ENCODE data around the gene TADA2B. TPM values are rescaled to one million over a fixed set of nuclear protein-coding genes. Genes with fewer than 3 reads are reported as not detected.

Gene TADA2B
- total RNA-seq, 1 experiment from 2014 or later = 5.7 TPM

- Histone ChIP-seq H3K4me3 (no peak overlapping the region), H3K36me3 (peaks cover 48% of the 10 kb centered on the region), H3K9me3 (no peaks in the 10 kb centered on the region)
These were observed 19.6 kb downstream of the TADA2B start for GRCh38 chr4:7062816-7063215.

DNA sequence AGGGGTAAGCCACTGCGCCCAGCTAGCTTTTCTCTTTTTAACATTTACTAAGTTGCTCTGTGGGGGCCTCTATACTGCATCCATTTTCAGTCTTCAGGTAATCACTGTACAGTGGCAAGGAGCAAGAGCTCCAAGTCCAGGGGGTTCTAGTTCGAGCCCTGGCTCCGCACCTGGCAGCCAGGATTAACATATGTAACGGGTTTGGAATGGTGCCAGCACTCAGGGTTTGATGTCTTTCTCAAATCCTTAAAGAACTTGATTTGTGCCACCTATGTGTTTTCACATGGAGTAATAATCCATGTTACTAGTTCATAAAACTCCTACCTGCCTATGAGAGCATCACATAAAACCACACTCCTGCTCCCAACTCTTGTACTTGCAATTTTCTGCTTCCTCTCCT lies 20.2 kb downstream of the TADA2B start:
- Histone ChIP-seq H3K4me3 (no peak overlapping the region), H3K9me3 (no peaks in the 10 kb centered on the region), H3K27me3 (no peaks in the 10 kb centered on the region), H3K36me3 (peaks cover 48% of the 10 kb centered on the region)
- DNase-seq = no peak

More at GRCh38 chr4:7062816-7063215, 19.6 kb downstream of the TADA2B start:
- H3K27me3 ChIP-seq = no peaks in the 10 kb centered on the region
- DNase-seq = no peak

DNA sequence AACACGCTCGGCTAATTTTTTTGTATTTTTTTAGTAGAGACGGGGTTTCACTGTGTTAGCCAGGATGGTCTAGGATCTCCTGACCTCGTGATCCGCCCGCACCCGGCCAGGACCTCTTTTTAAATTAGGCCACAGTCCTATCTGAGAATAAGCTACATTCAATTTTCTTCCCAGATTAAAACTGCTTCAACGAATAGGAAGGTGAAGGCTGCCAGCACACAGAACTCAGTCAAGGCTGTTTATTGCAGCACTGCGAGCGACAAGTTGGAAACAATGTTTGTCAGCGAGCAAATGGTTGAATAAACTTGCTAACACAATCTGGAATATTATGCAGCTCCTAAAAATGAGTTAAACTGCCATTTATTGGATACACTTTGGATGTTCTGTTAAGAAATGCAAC lies 22.8 kb downstream of the TADA2B start:
- no peak overlapping the region; the same call in 1 of the 2 replicates for H3K4me3 ChIP-seq
- peaks cover 32% of the 10 kb centered on the region for H3K36me3 ChIP-seq
- H3K9me3 ChIP-seq = no peaks in the 10 kb centered on the region
- DNase-seq = no peak
- no peaks in the 10 kb centered on the region for H3K27me3 ChIP-seq

DNA sequence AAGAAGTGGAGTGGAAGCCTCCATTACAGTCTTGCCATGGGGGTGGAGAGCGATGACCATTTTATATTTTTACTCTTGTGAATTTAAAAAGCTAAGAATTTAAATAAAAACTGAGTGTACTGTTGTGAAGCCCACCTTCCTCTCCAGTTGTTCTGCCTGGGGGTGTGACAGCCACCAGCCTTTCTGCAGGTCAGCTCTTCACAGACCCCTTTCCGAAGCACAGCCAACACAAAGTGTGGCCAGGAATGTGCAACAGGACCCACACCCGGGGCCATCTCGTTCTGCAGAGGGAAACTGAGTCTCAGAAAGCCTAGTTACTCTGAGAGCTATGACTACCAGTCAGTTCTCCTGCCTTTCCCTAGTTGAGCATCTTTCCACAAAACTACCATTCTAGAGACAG lies 23.3 kb downstream of the TADA2B start:
- Histone ChIP-seq H3K4me3 (peak overlapping the region; percentile 76), H3K36me3 (peaks cover 30% of the 10 kb centered on the region), H3K27me3 (no peaks in the 10 kb centered on the region), H3K9me3 (no peaks in the 10 kb centered on the region)
- no peak for DNase-seq

- Histone ChIP-seq H3K9me3 (no peaks in the 10 kb centered on the region), H3K4me3 (peak overlapping the region; percentile 76), H3K27me3 (no peaks in the 10 kb centered on the region), H3K36me3 (peaks cover 28% of the 10 kb centered on the region)
- DNase-seq = no peak
These were observed 23.9 kb downstream of the TADA2B start for GRCh38 chr4:7067126-7067451.

- Histone ChIP-seq H3K9me3 (no peaks in the 10 kb centered on the region), H3K4me3 (peak within 1 kb of the TSS; percentile 76), H3K36me3 (peaks cover 26% of the 10 kb centered on the region), H3K27me3 (no peaks in the 10 kb centered on the region)
- peak; percentile 96 for DNase-seq
These were observed 24.5 kb downstream of the TADA2B start, which contains the start of gene GRPEL1 for GRCh38 chr4:7067452-7068278. TSS of gene GRPEL1 (minus strand) at chr4:7068064. CDS start at chr4:7068032, 32 bp downstream.

- Histone ChIP-seq H3K9me3 (no peaks in the 10 kb centered on the region), H3K27me3 (no peaks in the 10 kb centered on the region), H3K4me3 (peak overlapping the region; percentile 76), H3K36me3 (peaks cover 21% of the 10 kb centered on the region)
- DNase-seq = no peak
These were observed 25.2 kb downstream of the TADA2B start for GRCh38 chr4:7068279-7068842.

DNA sequence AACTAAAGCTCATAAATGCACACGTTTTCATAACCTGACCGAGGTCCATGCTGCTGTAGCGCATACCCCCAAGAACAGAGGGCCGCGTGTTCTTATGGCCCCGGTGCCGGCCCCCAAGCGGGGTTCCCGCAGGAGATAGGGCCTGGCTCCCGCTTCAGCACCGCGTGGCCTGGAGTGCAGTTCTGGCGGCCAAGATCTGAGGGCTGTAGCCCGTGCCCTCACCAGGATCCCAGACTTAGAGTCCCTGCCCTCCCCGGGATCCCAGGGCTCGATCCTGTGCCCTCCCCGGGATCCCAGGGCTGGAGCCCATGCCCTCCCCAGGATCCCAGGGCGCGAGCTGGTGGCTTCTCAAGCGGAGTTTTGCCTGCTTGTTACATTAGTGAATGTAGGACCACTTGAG lies 25.7 kb downstream of the TADA2B start:
- Histone ChIP-seq H3K27me3 (no peaks in the 10 kb centered on the region), H3K4me3 (peak overlapping the region; percentile 76), H3K36me3 (peaks cover 16% of the 10 kb centered on the region), H3K9me3 (no peaks in the 10 kb centered on the region)
- no peak for DNase-seq

GRCh38 chr4:7070729-7071511 lies 27.7 kb downstream of the TADA2B start:
- H3K4me3 ChIP-seq = no peak overlapping the region
- peaks cover 8% of the 10 kb centered on the region; the same call in 1 of the 2 replicates for H3K36me3 ChIP-seq
- no peaks in the 10 kb centered on the region for H3K9me3 ChIP-seq
- peak; percentile 35 for DNase-seq
- H3K27me3 ChIP-seq = no peaks in the 10 kb centered on the region

- DNase-seq = no peak
- no peaks in the 10 kb centered on the region for H3K9me3 ChIP-seq
- H3K36me3 ChIP-seq = no peaks in the 10 kb centered on the region
- no peaks in the 10 kb centered on the region for H3K27me3 ChIP-seq
- H3K4me3 ChIP-seq = no peak overlapping the region
These were observed 29.9 kb downstream of the TADA2B start for GRCh38 chr4:7073059-7073458.

DNA sequence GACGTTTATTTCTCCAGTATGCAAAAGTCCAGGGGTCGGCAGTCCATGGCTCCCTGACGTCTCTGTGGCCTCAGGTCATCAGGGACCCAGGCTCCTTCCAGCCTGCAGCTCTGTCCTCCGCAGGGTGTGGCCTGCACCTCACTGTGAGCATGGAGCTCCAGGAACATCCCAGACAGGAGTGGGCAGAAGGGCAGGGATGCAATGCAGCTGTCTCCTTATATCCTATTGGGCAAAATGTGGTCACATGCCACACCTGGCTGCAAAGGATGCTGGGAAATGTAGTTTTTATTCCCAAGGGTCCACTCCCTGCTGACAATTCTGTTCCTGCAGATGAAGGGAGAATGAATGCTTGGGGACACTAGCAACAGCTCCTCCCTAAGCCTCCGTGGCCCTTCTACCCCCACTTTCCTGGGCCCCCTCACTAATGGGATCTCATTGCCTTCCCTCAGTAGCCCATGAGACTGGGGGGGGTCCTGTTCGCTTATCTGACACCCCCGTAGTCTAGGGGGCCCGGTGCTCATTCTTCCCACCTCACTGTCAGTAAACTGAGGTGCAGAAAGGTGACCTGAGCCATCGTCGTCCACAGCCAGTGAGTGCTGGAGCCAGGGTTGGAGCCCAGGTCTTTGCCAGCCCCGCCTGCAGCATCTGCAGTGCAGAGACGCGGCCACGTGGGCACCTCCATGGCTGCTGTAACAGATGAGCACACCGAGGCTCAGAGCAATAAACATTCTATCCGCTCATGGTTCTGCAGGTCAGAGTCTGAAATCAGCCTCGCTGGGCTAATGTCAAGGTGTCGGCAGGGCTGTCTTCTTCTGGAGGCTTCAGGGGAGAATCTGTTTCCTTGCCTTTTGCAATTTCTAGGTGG lies 30.6 kb downstream of the TADA2B start:
- Histone ChIP-seq H3K27me3 (no peaks in the 10 kb centered on the region), H3K36me3 (no peaks in the 10 kb centered on the region), H3K9me3 (no peaks in the 10 kb centered on the region), H3K4me3 (no peak overlapping the region)
- DNase-seq = peak; percentile 25

DNA sequence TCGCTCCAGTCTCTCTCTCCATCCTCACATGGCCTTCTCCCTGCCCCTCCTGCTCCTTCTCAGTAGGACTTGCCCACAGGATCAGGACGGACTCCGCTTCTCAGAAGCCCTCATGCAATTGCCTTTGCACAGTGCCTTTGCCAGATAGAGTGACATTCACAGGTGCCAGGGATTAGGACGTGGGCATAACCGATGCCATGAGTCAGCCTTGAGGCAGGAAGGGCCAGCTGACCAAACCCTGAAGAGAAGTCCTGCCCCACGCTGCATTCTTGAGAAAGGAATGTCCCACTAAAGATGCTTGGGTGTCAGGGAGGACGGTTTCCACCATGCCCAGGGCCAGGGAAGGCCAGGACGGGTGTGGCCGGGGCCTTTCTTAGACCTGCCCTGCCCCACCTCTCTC lies 31.3 kb downstream of the TADA2B start:
- Histone ChIP-seq H3K27me3 (no peaks in the 10 kb centered on the region), H3K36me3 (no peaks in the 10 kb centered on the region)
- peak; percentile 25 for DNase-seq

DNA sequence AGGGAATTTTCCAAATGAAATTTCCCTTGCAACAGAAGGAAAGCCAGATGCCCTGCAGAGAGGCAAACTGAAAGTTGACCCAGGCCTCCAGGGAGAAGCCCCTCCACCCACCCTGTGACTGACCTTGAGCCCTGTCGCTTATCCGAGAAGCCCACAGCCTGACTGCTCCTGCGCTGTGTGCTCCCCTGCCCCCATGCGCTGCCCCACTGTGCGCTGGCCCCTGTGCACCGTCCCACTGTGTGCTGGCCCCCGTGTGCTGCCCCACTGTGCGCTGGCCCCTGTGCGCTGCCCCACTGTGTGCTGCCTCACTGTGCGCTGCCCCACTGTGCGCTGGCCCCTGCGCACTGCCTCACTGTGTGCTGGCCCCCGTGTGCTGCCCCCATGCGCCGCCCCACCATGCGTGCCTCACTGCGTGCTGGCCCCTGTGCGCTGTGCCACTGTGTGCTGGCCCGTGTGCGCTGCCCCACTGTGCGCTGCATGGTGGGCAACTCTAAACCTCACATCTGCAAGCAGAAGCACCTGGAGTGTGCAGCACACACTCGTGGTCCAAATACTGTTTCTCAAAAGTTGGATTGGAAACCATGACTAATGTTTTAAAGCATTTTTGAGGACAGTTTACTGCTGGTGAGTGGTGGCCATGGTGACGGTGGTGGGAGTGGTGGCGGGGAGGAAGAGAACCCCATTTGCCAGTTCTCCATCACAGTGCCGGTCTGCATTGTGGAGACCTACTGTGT lies 33.0 kb downstream of the TADA2B start:
- Histone ChIP-seq H3K27me3 (no peaks in the 10 kb centered on the region), H3K4me3 (no peak overlapping the region), H3K9me3 (no peaks in the 10 kb centered on the region), H3K36me3 (no peaks in the 10 kb centered on the region)
- no peak for DNase-seq

More for the DNA sequence above, 31.3 kb downstream of the TADA2B start:
- H3K4me3 ChIP-seq = no peak overlapping the region
- H3K9me3 ChIP-seq = no peaks in the 10 kb centered on the region

DNA sequence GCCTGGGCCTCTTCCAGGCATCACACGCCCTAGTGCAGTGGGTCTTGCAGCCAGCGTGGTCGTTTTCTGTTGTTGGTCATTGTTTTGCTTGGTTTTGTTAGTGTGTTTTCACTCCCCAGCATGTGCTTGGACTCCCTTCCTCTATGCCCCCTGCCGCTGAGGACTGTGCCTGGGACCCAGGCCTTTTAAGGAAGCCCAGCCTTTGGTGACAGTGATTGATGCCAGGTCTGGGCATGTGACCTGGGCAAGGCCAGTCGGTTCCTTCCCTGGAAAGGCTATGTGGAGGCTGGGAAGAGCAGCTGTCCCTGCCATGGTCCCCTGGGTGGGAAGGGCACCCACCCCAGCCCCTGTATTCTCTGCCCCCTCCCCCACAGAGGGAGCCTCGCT lies 33.5 kb downstream of the TADA2B start:
- H3K4me3 ChIP-seq = no peak overlapping the region
- H3K36me3 ChIP-seq = no peaks in the 10 kb centered on the region
- DNase-seq = no peak
- H3K27me3 ChIP-seq = no peaks in the 10 kb centered on the region
- no peaks in the 10 kb centered on the region for H3K9me3 ChIP-seq

- Histone ChIP-seq H3K9me3 (no peaks in the 10 kb centered on the region), H3K27me3 (no peaks in the 10 kb centered on the region), H3K36me3 (no peaks in the 10 kb centered on the region), H3K4me3 (no peak overlapping the region)
- no peak for DNase-seq
These were observed 34.2 kb downstream of the TADA2B start for GRCh38 chr4:7077371-7077770.

GRCh38 chr4:7078025-7078424 lies 34.9 kb downstream of the TADA2B start:
- Histone ChIP-seq H3K9me3 (no peaks in the 10 kb centered on the region), H3K27me3 (no peaks in the 10 kb centered on the region), H3K4me3 (no peak overlapping the region), H3K36me3 (no peaks in the 10 kb centered on the region)
- DNase-seq = no peak
